Fibroblast of skin of abdomen (primary cell): ENCODE results near the gene ADI1. TPM values are rescaled to one million over a fixed set of nuclear protein-coding genes. Genes with fewer than 3 reads are reported as not detected.

Source experiments
- DNase-seq: peaks from one replicate; pipeline ENCODE4 v3.0.0-alpha.2; 2013
- polyA plus RNA-seq, 2 experiments: library from polyadenylated mRNA; unstranded; fragments of 120-200 nt; gene quantifications; one replicate each; pipeline ENCODE4 v1.2.1, GENCODE V29; 2013; ENCODE audit not compliant: insufficient read length in 2 of 2

The ADI1 gene, protein sequence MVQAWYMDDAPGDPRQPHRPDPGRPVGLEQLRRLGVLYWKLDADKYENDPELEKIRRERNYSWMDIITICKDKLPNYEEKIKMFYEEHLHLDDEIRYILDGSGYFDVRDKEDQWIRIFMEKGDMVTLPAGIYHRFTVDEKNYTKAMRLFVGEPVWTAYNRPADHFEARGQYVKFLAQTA
- 39.7 TPM for polyA plus RNA-seq (2013, experiment 1 of 2; ENCODE audit: insufficient read length)
- 42.9 TPM for polyA plus RNA-seq (2013, experiment 2 of 2; ENCODE audit: insufficient read length)

DNA sequence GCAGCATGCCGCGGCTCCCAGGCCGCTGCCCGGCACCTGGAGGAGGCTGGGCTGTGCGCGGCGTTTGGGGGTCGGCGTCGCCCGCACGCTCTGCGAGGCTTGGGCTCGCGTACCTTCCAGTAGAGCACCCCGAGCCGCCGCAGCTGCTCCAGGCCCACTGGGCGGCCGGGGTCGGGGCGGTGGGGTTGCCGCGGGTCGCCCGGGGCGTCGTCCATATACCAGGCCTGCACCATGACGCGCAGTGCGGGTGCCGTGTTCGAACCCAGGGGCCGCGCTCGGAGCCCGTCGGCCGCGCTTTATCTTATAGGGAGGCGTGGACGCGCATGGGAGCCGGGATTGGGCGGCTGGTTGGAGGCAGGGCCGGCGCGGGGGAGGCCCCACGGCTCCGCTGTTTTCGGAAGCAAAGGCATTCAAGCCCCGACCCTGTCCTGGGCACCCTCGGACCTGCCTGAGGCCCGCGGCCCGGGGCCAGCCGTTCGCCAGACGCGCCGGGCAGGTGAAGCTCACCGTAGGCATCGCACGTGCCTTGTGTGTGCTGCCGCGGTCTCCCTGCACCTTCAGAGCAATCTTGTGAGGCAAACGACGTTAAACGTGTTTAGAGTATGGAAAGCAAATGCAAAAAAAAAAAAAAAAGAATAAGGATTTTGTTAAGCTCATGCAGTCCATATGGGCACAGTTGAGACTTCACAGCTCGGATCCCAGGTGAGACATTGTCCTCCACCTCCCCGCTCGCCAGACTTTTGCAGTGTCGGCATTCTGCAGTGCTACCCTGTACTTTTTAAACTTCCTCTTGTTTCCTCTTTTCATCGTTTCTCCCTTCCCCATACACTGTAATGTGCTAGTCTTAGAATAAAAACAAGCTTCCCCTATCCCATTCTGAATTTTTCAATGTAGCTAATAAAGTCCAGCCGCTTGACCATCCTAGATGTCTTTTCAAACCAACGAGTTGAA, at the start of gene ADI1:
TSS of gene ADI1 (minus strand) at position 277 of the 951 bp plus-strand sequence. CDS start at position 233, 44 bp downstream.
- peak; percentile 76 for DNase-seq

DNA sequence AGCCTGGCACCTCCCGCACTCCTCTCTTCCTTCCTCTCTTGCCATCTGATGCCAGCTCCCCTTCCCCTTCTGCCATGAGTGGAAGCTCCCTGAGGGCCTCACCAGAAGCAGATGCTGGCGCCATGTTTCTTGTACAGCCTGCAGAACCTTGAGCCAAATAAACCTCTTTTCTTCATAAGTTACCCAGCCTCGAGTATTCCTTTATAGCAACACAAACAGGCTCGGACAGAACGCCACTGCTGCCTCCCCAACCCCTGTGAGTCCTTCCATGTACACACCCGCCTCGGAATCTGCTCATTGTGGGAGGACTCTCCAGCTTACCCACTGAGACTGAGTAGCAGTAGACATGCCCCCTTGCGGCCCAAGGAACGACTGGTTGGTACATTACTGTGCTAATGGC, 47.5 kb upstream of the ADI1 start:
- no peak for DNase-seq

DNA sequence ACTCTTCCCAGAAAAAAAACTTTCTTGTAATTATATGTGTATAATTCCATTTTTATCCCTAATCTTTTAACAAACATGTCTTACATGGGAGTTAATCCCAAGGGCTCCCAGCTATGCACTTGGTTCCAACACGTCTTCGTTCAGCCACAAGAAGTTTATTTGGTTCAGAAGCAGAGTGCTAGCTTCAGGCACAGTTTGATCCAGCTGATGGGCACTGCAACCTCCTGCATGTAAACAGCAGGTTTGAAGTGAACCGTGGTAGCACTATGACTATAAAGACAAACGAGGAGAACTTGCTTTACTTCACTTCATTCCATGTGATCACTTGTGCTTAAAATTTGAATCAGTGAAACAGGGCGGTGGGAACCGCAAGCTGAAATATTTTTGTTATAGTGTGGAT, 45.8 kb upstream of the ADI1 start:
- DNase-seq: no peak

DNA sequence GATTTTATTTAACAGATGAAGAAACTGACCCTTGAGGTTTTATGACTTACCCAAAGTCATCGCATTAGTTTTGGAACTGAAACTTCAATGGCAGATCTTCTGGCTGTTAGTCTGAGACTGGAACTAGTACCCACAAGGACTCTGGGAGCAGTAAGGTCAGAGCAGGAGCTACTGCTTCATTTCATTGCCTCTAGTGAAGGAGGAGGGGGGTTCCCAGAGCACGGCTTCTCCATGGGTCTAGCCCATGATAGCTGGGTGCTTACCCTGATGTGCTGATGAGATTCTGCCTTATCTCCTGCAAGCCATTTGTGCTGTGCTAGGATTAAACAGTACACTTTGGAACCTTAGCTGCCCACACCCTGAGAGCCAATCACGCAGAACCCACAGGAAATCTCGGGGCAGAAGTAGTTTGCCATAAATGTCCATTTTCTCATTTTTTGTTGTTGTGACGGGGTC, 44.2 kb upstream of the ADI1 start:
- no peak for DNase-seq

DNA sequence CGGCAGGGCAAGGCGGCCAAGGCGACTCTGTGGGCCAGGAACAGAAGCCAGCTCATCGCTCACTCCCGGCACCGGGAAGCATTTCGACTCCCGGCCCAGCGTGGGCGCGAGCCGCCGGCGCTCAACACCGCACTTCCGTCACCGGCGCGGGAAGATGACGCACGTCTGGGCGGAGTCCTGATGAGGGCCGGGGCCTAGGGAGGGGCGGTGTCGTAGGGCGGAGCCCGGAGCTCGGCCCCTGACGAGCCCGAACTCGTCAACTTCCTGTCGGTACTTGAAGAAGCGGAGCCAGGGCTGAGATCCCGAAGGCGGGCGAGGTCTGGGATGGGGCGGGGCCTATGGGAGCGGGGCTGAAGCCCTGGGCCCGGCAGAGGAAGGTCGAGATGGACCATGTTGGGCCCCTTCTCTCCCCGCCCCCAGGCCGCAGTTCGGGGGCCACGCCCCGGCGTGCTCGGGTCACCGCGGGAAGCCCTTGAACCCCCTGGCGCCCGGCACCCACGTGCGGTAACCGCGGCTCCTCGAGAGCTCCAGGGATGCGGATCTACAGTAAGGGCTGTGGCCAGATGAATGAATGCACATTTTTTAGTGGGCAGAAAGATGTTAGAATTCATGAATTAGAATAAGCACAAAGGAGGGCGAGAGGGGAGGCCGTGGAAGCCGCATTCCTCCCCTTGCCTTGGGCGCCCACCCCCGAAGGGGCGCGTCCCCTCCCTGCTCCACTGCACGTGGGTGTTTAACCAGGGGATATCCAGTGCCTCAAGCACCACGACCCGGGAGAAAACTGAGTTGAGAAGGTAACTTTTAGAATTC, 39.1 kb upstream of the ADI1 start, which contains the start of gene RNASEH1:
TSS of gene RNASEH1 (minus strand) at position 129 of the 810 bp plus-strand sequence. CDS start at position 56, 73 bp downstream.
- peak; percentile 99 for DNase-seq

DNA sequence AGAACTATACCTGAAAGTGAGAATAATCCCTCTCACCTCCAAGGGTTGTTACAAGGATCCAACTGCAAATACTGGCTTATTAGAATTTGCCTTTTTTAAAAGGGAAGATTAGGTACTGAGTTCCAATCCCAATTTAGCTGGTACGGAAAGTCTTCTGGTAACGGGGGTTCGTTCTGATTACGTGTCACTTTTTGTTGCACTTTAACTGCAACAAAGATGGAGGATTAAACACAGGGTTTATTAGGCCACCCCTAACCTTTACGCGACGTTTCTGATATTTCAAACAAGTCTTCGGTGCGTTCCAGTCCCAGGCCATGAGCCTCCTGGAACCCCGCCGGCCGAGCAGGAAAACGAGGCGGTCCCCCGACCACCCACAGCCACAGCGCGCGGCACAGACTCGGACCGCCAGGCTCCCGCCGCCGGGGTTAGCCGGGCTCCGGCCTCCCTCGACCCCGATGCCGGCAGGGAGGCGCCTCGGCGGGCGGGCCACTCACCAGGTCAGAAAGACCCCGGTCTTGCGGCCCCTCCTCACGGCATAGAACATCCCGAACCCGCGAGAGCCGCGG, 38.4 kb upstream of the ADI1 start:
- DNase-seq: no peak

DNA sequence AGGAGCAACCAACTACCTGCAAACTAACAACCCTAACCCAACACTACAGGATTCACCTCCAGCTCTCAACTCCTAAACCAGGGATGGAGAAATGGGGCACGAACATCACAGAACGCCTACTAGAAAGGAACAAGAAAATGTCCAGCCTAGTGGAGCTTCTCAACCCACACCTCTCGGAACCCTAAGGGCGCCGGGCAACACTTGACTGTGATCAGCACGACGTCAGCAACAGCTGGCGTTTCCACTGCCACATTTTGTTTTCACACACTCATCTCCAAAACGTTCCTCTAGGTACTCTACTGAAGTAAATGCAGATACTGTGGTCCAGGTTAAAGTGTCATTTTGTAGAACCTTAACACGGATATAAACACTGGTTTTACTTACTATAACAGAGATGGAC, 34.6 kb upstream of the ADI1 start:
- DNase-seq: no peak

DNA sequence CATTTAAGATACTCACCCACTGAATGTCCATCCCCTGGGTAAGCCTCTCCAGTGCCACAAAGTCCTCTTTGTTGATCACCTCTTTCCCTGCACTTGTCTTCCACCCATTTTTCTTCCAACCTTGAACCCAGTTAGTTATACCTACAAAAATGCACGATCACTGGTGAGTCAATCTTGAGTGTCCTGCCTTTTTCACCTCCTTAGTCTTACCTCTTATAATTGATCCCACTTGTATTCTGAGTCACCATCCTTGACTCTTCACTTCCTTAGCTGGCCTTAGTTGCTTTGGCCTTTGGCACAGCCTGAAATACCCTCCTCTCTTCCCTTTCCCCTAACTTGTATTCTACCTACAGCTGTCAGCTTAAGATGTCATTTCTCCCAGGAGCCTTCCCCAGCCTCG, 28.6 kb upstream of the ADI1 start:
- DNase-seq: no peak

DNA sequence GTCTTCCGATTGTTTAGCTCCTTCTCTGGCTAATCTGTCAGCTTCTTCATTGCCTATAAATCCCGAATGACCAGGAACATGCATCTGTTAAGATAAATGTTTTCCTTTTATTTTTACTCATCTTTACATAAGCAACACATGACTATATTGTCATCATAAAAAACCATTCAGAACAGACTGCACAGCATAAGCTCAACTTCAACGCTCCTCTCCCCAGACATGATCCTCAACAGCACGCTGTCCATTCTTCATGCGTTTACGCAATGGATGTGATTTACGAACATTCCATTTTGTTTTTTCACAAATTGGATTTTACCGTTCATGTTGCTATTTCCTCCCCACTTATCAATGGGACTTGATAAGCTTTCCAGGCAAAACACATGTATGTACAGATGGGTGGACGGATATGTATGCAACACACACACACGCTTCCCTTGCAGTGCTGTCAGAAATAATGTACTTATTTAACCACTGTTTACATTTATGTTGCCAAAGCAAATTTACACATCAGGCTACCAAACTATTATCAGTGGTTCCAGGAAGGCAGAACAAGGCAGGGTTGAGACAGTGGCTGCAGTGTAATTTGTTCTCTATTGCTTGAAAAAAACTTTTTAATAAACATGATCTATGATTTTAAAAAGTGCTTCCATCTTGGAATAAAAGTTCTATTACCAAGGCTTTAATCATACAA, 26.6 kb upstream of the ADI1 start:
- DNase-seq: no peak

DNA sequence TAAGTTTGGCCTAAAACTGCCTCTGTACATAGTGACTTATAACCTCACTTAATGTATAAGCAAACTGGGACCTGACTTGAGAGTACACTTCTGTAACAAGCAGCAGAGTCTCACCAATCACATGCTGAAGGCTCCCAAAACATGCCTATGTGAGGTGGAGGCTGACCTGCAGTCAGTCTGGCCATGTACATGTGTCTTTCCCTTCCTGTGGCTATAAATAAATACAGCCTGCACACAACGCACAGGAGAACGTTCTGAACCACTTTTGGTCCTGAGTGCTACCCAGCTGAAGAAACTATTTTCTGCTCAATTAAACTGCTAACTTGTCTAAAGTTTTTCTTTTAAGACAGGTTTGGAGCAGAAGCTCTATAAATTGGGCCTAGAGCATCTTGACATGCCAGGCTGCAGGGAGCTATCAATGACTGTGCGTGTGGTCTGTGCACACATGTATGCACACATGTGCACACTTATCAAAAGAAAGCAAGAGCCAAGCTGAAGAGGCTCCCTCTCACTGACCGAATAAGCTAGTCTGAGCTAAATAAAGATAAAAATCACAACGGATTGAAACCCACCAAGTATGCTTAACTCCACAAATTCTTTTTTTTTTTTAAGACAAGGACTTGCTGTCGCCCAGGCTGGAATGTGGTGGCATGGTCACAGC, 23.8 kb upstream of the ADI1 start:
- no peak for DNase-seq

DNA sequence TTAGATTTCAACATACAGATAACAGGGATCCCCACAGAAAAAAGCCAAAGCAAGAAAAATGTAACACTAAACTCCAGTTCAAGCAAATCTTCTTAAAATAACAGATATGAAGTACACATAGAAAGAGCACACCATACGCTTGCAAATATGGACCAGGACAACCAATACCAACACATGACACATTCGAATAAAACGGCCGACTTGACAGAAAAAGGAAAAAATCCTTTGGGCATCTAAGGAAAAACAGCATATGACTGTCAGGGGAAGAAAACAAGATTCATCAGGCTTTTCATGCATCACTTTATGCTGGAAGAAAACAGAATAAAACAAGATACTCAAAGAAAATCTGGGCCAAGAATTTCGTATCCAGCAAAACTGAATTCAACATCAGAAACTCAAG, 22.8 kb upstream of the ADI1 start:
- no peak for DNase-seq

DNA sequence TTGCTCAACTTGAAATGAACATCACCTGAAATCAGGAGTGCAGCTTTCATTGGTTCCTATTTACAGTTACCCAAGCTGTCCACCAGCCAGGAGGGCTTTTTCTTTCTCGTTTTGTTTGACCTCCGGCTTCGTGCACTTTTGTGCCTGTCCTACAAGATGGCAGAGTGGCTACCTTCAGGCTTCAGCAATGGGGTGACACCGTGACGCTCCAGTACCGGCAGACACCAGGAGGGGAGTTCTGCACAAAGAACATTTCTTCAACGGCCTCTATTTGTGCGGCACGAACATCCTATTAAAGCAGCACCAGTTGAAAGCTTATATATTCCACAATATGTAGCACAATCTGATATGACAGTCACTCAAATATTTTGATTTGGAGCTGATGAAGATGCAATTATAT, 20.5 kb upstream of the ADI1 start:
- no peak for DNase-seq

DNA sequence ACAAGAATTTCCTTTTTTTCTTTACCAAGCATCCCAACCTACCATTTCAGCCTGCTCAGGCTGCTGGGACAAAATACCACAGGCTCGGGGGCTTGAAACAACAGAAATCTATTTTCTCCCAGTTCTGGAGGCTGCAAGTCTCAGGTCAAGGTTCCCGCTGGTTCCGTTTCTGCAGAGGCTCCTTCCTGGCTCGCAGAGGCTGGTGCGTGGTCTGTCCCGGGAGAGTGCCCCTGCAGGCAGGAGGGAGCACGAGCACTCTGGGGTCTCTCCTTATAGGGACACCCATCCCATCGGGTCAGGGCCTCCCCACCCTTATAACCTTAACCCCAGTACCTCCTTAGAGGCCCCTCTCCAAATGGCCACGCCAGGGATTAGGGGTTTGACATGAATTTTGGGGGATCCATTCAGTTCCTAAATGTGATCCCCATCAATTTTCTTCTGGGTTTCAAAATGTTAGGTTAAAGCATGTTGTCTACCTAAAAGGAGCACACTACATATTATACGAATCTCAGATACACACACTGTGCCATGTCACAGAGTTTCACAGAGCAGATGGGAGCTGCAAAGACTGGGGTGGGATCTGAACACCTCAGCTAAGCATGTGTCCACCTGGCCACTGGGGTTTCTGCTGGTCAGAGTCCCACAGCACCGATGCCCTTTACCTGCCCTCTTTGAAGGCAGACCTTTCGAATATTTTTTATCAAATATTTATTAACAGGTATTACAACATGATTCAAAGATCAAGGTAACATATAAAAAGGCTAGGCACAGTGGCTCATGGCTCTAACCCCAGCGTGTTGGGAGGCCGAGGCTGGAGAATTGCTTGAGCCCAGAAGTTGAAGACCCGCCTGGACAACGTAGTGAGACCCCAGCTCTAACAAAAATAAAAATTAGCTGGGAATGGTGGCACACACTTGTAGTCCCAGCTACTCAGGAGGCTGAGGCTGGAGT, 17.6 kb upstream of the ADI1 start:
- DNase-seq: peak; percentile 62

DNA sequence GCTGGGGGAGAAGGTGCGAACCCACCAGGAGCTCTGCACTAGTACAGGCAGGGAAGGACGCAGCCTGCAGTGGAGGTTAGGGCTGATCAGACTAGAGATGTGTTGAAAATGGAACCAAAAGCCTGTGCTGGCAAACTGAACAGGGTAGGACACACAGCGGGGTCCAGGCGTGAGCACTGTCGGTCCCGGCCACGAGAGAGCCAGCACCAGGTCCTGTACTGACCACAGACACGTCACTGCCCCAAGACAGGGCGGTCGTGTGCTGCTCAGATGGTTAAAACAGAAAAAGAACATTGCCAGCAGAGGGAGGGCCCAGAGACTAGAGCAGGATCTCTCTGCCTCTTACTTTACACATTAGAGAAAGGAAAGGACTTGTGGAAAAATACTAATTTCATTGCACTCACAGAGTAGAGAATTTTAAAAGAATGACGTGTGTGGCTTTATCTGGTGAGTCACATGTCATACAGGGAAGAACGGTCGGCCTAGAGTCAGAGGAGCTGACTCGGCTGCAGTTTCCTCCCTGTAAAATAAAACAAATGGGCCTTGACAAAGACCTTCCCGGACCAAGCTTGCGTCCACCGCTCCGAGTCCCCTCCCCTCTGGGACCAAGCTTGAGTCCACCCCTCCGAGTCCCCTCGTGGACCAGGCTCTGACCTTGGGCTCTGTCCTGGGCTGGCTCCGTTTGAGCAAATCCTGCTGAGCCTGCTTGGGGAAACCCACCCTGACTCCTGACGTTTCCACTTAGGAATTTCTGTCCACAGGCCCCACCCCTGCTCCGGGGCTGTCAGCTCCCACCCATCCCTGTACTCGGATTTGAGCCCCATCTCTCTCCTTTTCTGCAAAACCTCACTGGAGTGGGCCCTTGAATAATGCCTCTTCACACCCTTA, 16.7 kb upstream of the ADI1 start:
- peak; percentile 88 for DNase-seq

DNA sequence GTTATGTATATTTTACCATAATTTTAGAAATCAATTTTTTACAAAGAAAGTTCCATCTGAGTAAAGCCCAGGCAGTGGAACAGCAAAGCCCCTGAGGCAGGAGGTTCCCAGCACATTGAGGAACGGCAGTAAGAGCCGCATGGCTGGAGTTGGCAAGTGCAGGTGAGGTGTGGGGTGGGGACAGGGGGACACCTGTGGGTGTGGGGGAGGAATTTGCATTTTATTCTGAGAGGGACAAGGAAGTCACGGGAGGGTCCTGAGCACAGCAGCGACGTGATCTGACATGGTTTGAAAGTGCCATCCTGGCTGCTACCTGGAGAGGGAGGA, 16.1 kb upstream of the ADI1 start:
- DNase-seq: no peak

DNA sequence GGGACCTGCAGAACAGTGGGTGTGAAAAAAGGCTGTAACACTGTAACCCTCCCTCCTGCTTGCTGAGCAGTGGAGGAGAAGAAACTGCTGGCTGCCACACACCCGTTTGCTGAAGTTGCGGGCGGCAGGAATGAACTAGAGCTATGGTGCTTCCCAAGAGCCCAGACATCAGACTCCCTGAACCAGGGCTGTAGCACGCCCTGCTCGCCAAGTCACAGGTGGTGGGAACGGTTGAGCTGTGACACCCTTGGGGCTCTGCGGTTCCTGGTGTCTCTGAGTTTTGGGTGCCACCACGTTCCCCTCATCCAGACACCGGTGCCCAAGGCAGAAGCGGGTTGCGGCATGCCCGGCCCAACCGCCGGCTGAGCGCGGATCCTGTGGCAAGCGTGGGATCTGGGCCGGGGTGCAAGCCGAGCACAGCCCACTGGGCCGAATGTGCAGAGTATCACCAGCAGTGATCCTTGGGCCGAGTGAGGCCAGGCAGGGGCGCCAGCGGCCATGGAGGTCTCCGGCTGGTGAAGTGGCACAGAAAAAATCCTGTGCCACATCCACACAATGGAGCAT, 15.0 kb upstream of the ADI1 start:
- no peak for DNase-seq

DNA sequence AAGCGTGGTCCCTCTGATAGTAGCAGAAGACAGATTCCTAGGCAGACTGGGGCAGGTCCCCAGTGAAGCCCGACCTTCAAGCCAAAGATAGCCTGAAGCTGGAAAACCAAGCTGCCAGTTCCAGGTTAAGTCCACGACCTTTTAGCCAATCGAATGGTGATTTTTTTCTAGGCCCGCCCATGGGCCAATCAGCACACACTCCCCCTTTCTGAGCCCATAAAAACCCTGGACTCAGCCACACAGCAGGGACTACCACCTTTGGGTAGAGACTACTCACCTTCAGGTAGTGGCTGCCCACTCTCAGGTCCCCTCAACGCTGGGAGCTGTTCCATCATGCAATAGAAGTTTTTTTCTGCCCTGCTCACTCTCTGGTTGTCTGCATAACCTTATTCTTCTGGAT, 14.5 kb upstream of the ADI1 start:
- no peak for DNase-seq

DNA sequence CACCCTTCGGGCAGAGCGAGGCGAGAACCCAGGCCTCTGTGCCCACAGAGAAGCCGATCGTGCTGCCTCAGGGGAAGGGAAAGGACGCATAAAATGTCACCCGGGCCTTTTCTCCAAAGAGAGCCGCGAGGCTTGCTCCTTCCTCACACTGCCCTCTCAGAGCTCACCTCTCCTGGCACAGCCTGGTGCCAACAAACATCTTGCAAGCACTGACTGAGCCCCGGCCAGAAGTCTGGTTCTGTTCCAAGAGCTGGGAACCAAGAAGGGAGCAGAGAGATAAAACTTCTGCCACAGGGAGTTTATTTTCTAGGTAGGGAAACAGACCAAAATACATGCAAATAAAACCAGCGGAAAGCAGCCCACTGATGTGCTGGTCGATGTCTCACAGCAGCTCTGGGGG, 13.6 kb upstream of the ADI1 start:
- DNase-seq: no peak
